ENCODE results near the gene TRMT2A.

TRMT2A gene

DNA sequence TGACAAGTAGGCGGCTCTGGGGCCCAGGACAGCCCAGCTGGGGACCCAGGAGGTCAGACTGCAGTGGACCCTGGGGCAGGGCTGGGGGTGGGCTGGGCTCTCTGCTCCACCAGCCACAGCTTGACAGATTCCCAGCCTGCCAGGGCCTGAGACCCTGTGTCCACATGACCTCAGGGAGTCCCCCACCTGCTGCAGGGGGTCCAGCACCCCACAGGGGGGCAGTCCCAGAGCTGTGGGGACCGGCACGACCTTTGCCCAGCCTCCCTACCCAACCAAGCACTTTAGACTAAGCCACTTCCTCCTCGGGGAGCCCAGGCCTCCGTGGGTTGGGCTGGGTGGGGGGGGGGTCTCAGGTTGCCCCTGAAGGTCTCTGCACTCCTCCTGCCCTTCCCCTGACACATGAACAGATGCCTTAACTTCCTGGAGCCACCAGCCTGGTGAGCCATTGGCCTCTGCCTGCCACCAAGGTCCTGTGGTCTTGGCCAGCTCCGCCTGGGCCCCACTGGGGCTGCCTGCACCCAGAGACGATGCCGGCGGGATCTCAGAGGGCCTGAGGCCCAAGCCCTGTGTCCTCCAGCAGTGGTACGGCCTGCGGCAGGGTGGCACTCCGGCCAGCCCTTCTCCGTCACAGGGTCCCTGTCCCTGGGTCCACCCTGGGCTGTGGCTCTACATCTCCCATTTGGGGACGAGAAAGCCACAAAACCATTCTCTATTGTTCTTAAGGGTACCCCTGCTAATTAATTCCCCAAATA is 30.4 kb upstream of the TRMT2A start:
- DNase-seq: no peak

DNA sequence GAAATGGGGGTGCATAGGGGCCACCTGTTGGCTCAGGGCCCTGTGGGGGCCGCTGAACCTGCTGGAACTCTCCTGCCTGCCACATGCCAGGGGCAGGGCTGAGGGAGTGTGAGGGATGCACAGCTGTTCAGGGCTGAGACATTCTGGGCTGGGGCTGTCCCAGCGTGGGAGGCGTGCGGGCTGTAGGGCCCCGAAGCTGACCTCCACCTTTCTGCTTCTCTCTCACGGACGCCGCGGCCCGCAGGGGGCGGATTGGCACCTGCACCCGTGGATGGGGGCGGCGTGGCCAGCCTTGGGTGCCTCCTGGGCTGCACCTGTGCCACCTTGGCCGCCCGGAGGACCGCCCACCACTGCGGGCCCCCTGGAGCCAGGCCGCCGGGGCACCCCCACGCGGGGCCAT is 29.8 kb upstream of the TRMT2A start:
- DNase-seq: no peak

DNA sequence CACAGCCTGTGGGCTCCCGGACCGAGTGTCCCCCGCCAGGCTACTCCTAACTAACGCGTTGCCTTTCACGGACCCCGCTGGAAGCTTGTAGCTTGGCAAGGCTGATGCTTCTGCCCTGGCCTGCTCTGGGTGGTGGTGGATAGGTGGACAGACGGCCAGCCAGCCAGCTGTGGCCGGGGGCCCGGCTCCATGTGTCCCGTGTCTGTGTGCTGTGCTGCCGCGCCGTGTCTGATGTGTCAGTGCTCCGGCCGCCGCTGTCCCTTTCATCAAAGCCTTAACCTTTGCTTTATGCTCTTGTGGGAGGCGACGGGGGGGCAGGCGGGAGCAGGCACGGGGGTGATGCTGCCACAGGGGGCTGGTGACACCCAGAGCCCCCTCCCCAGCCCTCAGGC is 28.8 kb upstream of the TRMT2A start:
- DNase-seq: no peak

DNA sequence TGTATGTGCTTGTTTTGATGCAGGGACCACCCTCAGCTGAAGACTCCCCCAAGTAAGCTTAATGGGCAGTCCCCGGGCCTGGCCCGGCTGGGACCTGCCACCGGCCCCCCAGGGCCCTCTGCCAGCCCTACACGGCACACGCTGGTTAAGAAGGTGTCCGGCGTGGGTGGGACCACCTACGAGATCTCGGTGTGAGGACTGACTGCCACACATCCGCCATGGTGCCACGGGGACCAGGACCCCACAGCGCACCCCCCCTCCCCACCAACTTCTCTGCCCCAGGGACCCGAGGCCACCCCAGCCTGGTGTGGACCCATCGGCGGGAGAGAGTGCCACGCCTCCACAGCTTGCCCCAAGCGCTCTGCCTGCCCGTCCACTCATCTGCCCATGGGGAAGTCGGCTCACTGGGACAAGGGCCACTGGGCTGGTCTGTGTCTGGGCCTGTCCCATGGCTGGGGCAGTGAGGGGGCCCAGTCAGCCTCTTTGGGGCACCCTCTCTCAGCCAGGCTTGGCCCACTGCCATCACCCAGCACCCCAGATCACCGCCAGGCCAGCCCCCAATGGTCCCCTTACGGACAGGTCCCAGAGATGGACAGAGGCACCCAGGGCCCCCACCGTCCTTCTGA is 28.3 kb upstream of the TRMT2A start:
- no peak for DNase-seq

DNA sequence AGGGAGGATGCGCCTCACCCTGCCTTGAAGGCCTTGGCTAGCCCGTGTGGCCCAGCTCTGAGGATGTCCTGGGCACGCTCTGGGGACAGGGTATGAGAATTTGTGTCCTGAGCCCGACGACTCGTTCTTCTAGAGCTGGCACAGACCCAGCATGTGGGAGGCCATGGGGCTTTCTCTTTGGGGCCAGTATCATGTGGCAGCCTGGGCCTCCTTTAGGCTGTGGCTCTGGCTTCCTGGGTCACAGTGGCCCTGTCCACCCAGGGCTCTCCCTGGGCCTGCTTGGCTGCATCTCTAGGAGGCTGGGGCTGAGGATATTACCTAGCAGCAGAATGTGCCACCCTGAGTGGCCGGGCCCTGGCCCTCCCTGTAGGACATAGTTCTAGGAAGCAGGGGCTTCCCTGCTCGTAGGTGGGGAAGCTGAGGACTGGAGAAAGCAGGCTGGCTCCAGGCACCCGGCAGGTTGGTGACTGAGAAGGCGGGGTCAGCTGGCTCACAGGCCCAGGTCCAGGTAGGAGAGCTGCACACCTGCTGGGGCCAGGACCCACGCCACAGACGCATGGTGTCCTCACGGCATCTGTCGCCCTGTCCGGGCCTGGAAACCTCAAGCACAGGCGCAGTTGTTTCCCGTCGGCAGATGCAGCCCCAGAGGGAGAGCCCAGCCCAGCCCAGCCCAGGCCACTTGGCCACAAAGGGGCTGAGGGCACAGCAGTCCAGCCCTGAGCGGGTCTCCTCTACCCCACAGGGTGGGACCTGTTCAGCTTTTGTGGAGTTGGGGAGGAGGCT is 27.0 kb upstream of the TRMT2A start:
- DNase-seq: no peak

DNA sequence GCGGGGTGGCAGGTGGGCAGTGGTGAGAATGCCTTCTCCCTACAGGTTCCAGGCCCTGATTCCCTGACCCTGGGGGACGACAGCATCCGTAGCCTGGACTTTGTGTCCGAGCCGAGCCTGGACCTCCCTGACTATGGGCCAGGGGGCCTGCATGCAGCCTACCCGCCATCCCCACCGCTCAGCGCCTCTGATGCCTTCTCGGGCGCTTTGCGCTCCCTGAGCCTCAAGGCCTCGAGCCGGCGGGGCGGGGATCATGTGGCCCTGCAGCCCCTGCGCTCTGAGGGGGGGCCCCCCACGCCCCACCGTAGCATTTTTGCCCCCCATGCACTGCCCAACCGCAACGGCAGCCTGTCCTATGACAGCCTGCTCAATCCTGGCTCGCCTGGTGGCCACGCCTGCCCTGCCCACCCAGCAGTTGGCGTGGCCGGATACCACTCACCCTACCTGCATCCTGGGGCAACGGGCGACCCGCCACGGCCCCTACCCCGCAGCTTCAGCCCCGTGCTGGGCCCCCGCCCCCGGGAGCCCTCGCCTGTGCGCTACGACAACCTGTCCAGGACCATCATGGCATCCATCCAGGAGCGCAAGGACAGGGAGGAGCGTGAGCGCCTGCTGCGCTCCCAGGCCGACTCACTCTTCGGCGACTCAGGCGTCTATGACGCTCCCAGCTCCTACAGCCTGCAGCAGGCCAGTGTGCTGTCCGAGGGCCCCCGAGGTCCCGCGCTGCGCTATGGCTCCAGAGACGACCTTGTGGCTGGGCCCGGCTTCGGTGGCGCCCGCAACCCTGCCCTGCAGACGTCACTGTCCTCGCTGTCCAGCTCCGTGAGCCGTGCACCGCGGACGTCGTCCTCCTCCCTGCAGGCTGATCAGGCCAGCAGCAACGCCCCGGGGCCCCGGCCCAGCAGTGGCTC is 25.9 kb upstream of the TRMT2A start:
- no peak for DNase-seq

DNA sequence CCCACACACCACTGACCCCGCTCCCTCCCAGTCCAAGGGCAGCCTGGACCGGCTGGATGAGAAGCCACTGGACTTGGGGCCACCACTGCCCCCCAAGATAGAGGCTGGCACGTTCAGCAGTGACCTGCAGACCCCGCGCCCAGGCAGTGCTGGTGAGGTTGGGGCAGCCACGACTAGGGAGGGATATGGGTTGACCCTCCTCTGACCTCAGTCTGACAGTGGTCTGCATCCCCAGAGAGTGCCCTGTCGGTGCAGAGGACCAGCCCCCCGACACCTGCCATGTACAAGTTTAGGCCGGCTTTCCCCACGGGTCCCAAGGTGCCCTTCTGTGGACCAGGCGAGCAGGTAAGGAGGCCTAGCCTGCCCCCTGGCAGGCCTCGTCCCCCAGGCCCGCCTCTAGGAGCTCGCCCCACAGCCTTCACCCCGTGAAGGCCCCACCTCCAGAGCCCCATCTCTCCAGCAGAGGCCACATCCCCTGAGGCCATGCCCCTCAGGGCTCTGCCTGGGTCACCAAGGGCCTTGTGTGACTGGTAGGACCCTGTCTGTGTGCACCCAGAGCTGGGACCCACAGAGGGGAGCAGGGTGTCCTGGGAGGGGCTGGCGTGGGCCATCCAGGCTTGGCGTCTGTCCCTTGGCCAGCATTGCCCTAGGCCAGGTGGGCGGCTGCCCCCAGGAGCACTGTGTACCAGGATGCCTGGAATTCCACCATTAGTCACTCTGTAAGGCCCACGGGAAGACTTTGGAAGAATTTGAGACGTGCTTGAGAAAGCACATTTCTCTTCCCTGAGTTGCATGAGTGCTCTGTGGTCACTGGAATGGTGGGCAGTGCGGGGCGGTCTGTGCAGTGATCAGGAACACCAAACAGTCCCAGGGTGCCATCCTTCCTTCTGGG is 24.4 kb upstream of the TRMT2A start:
- DNase-seq: no peak

DNA sequence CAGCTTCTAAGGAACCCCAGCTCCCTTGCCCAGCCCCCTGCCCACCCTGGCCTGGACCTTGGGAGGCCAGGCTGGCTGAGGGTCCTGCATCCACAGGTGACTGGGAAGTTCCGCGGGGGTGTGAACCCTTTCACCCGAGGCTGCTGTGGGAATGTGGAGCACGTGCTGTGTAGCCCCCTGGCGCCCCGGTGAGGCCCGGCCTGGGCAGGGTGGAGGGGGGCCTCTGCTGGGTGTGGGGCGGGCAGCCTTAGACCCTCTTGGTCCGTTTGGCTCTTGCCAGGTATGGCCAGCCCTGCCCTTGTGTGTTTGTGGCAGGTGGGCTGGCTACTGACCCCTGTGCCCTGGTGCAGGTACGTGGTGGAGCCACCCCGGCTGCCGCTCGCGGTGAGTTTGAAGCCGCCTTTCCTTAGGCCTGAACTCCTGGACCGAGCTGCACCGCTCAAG is 23.5 kb upstream of the TRMT2A start:
- no peak for DNase-seq

DNA sequence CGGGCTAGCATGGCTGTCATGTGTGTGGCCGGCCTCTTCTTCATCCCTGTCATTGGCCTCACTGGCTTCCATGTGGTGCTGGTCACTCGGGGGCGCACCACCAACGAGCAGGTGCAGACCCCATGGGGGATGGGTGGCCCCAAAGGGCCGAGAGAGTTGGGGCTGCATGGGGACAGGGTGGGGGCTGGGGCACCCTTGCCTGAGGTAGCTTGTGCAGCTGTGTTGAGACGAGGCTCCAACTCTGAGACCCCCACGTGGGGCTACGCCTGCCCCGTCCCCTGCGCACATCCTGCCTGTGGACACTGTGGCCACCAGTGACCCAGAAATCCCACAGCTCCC is 23.1 kb upstream of the TRMT2A start:
- no peak for DNase-seq

DNA sequence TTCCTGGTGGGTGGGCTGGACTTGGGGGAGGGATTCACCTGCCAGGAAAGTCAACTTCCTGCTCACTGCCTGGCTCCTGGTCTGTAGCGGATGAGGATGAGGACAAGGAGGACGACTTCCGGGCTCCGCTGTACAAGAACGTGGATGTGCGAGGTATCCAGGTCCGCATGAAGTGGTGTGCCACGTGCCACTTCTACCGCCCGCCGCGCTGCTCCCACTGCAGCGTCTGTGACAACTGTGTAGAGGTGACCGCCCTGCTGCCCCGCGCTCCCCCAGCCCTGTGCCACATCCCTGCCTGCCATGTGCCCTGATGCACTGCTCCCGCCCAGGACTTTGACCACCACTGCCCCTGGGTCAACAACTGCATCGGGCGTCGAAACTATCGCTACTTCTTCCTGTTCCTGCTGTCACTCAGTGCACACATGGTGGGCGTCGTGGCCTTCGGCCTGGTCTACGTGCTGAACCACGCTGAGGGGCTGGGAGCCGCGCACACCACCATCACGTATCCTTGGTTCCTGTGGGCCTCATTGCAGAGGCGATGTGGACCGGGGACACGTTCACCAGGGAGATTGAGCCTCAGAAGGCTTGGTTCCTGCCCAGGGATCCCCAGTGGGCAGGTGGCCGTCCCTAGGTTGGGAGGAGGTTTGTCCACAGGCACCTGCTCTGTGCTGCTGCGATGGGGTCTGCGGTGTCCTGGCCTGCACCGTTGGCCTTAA is 22.5 kb upstream of the TRMT2A start:
- DNase-seq: no peak

DNA sequence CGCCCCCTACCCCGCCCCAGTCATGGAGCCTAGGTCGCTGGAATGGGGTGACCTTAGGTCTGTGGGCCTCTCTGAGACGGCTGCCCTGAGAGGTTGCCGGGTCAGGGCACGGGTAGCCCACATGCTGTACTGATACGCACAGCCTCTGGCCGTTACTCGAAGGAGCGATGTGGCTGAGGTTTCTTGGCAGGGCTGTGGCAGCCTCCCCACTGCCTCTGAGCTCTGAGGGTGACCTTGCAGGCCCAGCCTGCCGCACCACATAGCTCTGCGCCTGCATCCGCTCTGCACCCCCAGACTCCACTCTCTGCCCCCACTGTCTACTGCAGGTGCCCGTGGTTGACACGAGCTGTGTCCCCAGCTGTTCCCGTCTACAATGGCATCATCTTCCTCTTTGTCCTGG is 21.8 kb upstream of the TRMT2A start:
- DNase-seq: no peak

DNA sequence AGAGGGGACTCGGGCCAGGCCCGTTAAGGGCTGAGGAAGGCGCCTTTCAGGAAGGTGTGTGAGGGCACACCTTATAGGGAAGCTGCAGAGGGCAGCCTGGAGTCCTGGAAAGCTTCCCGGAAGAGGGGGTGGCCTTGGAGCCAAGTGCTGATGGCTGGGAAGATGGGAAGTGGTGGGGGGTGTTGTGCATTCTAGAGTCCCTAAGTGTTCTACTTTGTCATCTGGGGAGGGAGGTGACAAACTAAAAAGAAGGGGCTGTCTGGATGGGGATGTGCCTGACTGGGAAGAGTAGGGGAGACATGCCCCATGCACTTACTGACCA is 21.4 kb upstream of the TRMT2A start:
- no peak for DNase-seq

DNA sequence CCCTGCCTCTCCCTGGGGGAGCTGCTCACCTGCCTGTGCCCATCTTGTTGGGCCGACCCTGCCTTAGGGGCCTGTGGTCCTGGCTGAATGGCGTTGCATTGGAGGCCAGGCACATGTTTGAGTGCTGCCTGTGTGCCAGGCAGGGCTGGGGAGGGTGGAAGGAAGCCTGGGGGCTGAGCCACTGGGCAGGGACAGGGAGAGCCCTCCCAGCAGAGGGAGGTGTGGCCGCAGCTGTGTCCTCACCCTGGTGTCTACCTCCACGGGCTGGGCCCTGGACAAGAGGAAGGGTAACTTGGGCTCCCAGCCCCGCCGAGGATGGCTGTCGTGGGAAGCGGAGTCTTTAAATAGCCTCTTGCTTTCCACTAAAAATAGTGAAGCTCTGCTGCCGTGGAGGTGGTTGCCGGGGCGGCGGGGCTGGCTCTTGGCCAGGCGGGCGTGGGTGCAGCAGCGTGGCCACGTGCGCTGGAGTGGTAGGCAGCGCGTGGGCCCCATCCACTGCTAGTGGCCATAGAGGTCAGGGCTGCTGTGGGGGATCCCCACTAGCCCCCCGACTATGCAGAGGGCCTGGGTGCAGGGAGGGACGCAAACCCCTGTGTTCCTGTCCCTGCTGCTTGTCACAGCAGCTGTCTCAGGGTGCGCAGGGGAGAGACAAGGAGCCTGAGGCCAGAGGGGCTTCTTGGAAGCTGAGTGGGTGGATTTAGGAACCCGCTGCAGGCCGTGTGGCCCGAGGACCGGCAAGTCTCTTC is 20.8 kb upstream of the TRMT2A start:
- DNase-seq: no peak

DNA sequence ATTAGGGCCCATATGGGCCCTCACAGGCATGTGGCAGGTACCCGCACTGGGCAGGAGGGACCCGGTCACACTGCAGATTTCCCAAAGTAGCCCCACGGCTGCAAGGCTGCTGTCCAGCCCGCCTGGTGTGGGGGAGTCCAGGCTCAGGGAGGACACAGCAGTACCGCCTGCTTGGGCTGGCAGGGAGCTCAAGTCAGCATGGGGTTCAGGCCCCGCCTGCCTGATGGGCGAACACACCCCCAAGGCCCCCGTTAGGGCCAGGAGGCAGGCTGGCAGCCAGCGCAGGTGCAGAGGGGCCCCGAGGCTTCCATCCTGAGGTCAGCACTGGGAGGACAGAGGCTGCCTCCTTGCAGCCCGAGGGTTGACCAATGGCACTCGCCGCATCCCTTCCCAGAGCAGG is 20.1 kb upstream of the TRMT2A start:
- no peak for DNase-seq

DNA sequence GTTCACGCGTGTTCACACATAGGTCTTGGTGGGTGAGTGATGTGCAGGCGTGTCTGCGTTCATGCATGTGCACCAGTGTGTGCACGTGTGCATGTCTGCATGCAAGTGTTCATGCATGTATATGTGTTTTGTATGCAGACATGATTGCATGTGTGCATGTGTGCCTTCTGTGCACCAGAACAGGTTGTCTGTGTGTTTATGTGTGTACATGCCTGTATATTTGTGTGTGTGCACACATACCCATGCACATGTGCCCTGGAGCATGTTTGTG is 19.5 kb upstream of the TRMT2A start:
- no peak for DNase-seq

DNA sequence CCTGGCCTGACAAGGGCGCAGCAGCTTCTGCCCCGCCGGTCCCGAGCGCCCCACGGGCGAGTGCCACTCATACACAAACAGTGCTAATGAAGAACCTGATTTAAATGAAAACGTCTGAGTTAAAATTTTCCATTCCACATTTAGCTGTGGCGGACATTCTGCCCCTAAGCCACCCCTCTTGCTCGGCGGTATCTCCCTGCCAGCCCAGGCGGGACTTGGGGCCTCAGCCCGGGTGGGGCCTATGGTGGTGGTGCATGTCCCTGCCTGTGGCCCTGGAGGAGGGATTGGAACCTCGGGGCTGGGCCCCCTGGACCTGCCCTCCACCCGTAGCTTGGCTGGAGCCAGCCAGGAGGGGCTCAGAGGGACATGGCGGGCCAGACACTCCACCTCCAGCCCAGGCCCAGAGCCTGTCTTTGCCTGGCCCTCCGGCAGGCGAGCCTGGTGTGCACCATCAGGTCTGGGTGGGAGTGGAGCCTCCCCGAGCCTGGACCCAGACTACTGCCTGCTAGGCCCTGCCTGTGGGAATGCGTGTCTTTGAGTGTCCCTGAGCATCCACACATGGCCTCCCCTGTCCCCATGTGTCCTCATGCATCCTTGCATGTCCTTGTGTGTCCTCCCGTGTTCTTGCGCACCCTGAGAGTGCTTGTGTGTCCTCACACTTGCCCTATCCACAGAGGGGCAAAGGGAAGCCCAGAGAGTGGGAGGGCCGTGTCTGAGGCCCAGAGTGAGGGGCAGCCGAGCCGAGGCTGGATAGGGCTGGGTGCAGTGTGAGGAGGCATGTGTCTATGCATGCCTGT is 19.0 kb upstream of the TRMT2A start:
- no peak for DNase-seq

DNA sequence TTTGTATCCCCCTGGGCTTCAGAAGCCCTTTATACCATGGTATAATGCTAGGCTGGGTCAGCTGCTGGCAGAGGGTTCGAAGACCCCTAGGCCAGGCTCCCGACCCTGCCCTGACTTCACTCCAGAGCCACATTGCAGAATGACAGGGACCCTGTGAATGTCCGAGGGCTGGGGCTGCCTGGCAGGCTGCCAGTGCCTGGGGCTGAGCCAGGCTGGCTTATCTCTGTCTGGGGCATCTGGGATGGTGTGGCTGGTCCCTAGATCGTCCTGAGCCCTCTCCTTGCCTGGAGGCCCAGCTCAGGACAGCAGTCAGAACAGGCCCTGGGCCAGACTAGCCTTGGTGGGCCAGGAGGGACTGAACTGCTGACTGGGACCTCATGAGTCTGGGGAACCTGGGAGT is 18.2 kb upstream of the TRMT2A start:
- DNase-seq: no peak

DNA sequence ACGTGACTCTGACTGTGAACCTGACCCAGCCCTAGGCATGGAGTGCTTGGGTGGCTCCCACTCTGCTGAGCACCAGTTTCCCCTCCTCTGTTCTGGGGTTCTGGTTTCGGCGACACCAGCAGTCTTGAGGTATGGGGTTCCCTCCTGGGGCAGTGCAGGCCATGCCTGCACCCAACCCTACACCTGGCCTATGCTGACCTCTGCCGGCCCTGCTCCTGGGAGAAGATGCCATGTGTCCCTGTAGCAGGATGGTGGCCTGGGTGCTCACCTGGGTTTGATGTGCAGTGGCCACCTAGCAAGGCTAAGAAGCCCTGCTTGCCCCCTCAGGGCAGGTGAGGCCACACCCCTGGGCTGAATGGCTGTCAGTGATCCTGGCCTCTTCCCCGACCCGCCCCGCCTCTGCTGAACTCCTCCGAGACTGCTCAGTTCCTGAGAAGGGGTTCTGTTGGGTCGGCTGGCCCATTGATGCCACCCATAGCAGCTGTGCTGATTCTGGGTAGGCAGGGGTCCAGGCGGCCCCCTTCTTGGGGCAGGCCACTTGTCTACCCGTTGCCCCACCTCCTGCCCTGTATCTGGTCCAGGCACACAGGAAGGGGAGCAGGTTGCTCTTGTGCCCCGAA is 17.0 kb upstream of the TRMT2A start:
- no peak for DNase-seq

DNA sequence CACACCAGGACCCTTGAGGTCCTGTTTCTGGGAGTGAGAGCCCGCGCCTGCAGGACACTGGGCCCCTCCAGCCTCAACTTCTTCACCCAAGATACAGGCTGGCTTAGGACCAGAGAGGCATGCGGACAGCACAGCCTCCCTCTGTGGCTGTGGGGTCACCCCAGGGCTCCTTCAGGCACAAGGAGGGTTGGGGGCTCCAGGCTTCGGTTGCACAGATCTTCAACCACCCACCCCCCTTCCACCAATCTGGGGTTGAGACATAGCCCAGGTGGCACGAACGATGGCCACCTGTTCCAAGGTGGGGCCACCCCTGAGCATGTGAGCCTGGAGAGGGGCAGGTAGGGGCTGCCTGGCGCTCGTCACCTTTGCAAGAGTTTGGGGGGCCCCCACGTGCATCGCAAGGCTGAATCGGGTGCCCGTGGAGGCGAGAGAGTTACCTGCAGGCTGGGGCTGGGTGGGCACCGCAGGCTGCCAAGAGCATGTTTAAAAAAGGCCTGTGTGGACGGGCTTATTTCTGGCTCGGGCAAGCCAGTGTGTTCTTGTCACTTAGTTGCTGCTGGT is 15.7 kb upstream of the TRMT2A start:
- DNase-seq: no peak

Measured in NCI-H510A (cell line).